GM18520 (cell line): ENCODE data around the gene B4GALT1.
A peak's percentile ranks its signal among the peaks of the same experiment; 100 is the strongest.

ENCODE experiments used
- ATAC-seq: cut with Tn5 transposase; IDR thresholded peaks from one replicate; pipeline ENCODE4 v1.9.1; 2021; ENCODE audit not compliant: unreplicated experiment

Gene B4GALT1

GRCh38 chr9:33167084-33167971, at the start of gene B4GALT1:
B4GALT1 (minus strand) TSS chr9:33167336; CDS start chr9:33167169, 167 bp downstream.
- ATAC-seq, result peak; percentile 38

DNA sequence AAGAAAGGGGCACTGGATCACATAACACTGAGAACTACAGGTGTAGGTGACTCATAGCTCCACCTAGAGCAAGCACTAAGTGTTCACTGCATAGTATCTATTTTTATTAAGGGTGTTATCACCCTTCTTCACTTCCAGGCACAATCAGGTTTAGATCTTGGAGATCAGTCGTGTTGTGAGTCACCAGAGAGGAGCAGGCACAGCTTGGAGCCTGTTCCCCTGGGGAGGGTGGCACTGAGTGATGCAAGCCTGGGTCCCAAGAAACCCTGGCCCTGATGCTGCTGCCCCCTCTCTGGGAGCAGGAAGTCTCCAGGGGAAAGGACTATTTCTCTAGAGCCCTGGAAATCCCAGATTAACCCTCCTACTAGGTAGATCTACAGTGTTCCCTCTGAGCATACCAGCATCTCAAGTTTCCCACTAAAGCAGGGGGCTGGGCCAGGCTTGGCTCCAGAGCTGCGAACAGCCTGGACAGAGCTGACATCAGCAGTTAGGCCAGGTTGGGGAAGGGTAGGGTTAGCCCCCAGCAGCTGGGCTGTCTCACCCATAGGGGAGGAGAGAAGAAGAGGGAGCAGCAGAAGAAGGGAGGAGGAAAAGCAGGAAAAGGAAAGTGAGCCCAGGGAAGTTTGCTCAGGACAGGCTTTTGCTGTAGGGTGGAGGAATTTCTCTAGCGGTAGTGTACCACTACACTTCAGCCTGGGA, 44.7 kb upstream of the B4GALT1 start:
- no peak for ATAC-seq

DNA sequence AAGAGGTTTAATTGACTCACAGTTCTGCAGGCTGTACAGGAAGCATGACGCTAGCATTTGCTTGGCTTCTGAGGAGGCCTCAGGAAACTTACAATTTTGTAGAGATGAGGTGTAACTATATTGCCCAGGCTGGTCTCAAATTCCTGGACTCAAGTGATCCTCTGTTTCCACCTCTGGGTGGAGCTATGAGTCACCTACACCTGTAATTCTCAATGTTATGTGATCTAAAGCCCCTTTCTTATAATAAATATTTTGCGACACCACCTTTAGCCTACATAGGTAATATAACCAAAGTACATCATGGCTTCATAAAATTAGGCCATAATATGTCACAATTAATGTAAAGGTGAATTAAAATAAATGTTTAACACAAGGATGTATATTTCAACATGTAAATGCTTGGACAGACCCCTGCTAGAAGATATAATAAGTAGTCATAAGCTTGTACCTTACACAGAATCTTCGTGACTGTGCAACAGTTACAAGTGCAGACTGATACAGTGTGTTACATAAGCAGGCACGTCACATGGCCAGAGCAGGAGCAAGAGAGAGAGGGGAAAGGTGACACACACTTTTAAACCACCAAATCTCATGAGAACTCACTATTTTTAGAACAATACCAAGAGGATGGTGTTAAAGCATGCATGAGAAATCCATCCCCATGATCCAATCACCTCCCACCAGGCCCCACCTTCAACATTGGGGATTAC, 43.0 kb upstream of the B4GALT1 start:
- no peak for ATAC-seq

DNA sequence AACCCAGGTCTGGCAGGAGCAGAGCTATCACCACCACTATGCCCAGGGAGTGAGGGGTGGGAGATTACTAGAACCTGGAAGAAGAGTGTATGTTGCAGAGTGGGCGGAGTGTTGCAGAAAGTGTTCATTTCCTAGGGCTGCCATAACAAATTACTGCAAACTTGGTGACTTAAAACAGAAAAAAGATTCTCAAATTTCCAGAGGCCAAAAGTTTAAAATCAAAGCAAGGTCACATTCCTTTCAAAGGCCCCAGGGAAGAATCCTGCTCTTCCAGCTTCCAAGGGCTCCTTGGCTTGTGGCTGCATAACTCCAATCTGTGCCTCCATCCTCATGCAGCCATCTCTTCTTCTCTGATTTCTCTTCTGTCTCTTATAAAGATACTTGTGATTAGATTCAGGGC, 42.3 kb upstream of the B4GALT1 start:
- no peak for ATAC-seq

- peak; percentile 100 for ATAC-seq
Measured at GRCh38 chr9:33202552-33203201, 35.5 kb upstream of the B4GALT1 start.

DNA sequence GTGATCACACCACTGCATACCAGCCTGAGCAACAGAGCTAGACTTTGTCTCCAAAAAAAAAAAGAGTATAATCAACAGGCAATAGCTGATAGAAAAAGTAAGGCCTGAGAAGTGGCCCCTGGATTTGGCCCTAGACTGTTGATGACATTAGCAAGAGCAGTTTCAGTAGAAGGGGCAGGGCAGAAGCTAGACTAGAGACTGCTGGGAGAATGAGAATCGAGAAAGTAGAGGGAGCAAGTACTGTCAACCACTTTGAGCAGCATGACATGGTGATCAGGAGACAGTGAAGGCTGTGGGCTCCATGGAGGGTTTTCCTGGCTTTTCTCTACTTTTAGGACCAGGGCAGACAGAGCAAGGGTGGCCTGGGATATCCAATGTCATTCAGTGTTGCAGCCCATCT, 34.9 kb upstream of the B4GALT1 start:
- ATAC-seq, result no peak

DNA sequence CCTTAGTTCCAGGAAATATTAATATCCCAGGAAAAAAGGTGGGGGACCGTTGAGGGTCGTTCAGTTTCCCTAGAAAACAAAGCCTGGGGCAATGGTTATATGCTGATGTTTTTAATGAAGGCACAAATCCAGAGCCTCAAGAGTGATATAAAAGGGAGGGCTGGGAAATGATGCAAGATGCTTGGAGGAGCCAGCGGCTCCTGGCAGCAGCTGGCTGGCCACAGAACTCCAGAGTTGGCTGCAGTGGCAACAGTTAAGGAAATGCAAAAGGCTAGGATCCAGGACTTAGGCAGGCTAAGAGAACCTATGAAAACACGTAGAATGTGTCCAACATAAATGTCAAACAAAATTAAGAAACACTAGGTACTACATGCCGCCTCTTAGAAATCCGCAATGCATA, 31.0 kb upstream of the B4GALT1 start:
- no peak for ATAC-seq

- ATAC-seq, result no peak
Measured at GRCh38 chr9:33197279-33198152, 30.4 kb upstream of the B4GALT1 start.

DNA sequence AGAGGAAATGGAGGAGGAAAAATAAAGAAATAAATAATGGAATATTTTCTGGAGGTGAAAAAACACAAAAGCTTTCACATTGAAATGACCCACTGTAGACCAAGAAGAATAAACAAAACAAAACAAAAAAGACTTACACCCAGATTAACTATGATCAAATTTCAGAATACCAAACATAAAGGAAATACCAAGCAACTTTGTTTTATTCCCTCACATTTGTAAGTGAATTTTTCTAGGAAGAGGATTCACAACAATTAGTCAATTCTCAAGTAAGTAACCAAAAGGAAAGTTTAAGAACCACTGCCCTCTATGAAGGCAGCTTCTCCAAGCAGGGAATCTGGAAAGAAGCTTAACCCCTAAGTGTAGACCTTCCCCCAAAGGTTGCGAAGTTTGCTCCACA, 29.6 kb upstream of the B4GALT1 start:
- no peak for ATAC-seq

DNA sequence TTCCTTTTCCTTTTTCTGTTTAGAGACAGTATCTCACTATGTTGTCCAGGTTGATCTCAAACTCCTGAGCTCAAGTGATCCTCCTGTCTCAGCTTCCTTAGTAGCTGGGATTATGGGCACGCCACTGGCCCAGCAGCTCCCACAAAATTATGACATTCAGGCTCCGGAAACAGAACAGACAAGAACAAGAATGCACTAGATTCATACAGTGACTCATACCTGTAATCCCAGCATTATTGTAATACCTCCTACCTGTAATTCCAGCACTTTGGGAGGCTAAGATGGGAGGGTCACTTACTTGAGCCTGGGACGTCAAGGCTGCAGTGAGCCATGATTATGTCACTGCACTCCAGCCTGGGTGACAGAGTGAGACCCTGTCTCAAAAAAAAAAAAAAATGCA, 26.7 kb upstream of the B4GALT1 start:
- ATAC-seq, result no peak

- no peak for ATAC-seq
Measured at GRCh38 chr9:33192493-33193255, 25.5 kb upstream of the B4GALT1 start.

DNA sequence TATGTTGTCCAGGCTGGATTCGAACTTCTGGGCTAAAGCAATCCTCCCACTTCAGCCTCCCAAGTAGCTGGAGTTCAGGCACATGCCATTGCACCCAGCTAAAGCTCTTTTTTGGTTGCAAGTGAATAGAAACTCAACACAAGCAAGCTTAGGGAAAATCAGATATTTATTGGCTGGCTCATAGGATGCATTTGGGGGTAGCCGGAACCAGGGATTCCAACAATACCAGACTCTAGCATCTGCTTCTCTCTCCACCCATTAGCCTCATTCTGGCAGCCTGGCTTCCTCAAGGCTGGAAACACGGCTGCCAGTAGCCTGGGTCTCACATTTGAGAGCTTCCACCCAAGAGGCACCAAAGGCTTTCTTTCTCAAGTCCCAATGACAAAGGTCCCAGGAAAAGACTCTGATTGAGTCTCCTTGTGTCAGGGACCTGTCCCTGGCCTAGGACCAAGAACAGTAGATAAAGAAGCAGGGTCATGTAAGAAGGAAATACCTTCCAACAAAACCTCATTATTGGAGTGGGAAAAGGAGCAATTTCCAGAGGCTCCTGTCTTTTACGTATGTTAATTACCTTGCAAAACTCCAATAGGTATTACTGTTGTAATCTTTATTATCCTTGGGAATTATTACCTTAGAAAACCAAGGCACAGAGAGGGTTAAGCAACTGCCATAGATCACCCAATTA, 23.0 kb upstream of the B4GALT1 start:
- ATAC-seq, result no peak

DNA sequence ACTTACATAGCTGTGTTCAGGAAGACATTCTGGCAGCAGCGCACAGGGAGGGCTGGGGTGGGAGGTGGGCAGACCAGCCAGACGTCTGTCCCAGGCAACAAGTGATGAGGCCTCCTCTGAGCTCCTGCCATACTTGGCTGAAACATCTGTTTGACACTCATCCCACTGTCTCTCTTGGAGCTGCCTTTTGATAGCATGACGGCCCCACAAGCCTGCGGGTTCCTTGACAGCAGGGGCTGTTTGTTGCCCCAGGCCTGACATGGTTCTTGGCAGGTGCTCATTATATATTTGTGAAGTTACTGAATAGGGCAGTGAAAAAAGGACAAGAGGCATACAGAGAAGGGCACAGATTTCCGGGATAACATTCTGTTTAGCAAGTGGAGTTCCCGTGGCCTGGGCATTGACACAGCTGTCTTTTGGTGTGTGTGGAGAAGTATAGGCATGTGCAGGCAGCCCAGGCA, 22.2 kb upstream of the B4GALT1 start:
- no peak for ATAC-seq

GRCh38 chr9:33188711-33189110, 21.6 kb upstream of the B4GALT1 start:
- no peak for ATAC-seq

DNA sequence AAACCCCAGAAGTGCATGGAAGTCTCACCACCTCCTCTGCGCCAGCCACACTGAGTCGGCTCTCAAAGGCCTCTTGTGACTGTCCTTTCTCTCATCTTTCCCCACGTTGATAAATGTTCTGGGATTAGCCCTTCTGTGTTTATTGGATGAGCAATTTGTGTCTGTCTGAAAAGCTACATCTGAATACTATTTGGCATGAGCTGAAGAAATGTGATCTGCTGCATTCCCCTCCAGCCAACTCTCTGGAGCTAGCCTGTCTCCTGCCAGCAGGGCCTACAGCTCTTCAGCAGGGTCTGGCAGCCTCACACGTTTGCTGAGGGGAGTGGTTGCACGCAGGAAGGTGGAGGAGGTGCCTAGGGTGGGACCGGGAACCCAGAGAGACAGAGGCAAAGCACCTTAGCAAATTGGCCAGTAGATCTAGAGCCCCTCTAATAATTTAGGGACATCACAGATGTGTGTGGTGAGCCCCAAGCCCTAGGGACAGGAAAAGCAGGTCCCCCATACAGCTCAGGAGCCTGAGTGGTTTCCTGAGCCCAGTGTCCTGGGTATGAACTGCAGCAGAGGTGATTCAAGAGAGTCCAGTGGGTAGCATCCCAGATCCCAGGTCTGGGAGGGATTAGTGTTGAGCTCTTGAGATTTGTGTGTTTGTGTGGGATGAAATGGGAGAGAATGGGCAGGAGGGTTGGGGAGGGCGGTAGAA, 20.5 kb upstream of the B4GALT1 start:
- ATAC-seq, result no peak

GRCh38 chr9:33186457-33187168, 19.5 kb upstream of the B4GALT1 start:
- no peak for ATAC-seq

DNA sequence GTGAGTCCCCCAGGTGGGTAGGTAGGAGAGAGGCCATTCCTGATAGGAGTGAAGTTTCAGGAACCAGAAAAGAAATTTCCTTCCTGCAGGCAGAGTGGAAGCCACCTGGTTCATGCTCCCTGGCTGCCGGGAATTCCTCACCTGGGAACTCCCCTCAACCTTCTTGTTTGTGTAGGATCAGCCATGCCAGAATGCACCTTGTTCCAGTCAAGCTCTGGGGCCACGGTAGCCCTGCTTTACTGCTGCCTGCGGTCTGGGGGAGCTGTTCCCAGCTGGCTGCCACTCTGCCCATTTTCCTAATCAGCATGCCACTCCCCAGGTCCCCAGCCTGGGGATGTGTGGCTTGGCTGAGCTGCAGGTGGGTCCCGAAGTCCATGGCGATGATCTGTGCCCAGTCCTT, 18.7 kb upstream of the B4GALT1 start:
- no peak for ATAC-seq

- no peak for ATAC-seq
Measured at GRCh38 chr9:33185406-33185805, 18.3 kb upstream of the B4GALT1 start.
